ENCODE measurements around the gene SCN9A. TPM values are rescaled to one million over a fixed set of nuclear protein-coding genes. Genes with fewer than 3 reads are reported as not detected.

SCN9A gene
- total and polyA plus RNA-seq, 9 of the 15 experiments (the other 6 are each of a cell fraction or from before 2014, with no cell fraction given) = 1.4 to 22.8 (median 7.1) TPM

DNA sequence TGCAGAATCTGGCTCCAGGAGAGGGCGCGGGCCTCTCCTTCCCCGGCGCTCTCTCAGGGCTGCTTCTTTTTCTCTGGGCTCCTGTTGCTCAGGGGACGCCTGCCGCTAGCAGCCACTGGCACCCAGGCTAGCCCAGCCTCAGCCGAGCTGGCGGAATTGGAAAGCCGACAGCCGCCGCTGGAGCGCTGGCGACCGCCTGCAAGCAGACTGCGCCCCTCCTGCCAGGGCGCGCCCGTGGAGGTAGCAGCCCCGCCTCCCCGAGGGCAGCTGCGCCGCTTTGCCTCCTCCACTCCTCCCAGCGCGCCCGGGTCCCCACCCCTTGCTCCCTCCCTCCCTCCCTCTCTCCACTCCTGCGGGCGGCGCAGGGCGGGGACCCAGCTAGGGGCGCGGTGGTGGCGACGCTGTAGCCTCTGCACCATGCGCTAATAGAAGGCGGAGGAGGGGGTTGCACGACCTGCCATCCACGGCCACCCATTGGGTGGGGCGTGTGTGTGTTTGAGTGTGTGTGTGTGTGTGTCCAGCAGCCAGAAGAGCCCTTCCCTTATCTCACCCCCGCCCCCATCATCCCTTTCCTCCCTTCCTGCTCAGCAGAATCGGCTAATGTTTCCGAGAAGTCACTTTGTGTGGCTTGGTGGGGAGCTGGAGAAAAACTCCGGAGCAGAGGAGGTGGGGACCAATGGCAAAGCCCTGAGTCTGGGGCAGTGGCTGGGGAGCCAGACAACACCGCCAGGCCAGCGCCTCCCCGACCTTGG is at the start of gene SCN9A (continued):
- TF ChIP-seq SRF (CRISPR knock-in tag; IDR thresholded peaks at IDR 0.05) (0 out of 4 replicates have a peak, but pooled peaks of 1 of the 2 experiments have one; percentile 59), NCOA1 (IDR thresholded peaks at IDR 0.05; ENCODE audit: low read depth) (peak; percentile 92), ZFP36 (IDR thresholded peaks at IDR 0.05; ENCODE audit: low read depth, low read length, partially characterized antibody) (peak; percentile 56), ZNF347 (CRISPR knock-in tag; IDR thresholded peaks at IDR 0.05; ENCODE audit: low read depth) (no peak), TEAD4 (IDR thresholded peaks at IDR 0.05; ENCODE audit: low read length) (peak; percentile 72; the same call in 1 of the 2 replicates), TEAD4 (CRISPR knock-in tag; IDR thresholded peaks at IDR 0.05; ENCODE audit: borderline replicate concordance) (no peak), KDM2B (CRISPR knock-in tag; IDR thresholded peaks at IDR 0.05) (no peak), XRCC4 (IDR thresholded peaks at IDR 0.05; ENCODE audit: extremely low read depth, insufficient read depth, insufficient read length) (no peak), HMG20B (CRISPR knock-in tag; IDR thresholded peaks at IDR 0.05) (no peak), SRSF9 (IDR thresholded peaks at IDR 0.05; ENCODE audit: borderline replicate concordance, low read depth, low read length) (no peak), ZFX (CRISPR knock-in tag; IDR thresholded peaks at IDR 0.05) (no peak)
- TF ChIP-seq, protein P1, sequence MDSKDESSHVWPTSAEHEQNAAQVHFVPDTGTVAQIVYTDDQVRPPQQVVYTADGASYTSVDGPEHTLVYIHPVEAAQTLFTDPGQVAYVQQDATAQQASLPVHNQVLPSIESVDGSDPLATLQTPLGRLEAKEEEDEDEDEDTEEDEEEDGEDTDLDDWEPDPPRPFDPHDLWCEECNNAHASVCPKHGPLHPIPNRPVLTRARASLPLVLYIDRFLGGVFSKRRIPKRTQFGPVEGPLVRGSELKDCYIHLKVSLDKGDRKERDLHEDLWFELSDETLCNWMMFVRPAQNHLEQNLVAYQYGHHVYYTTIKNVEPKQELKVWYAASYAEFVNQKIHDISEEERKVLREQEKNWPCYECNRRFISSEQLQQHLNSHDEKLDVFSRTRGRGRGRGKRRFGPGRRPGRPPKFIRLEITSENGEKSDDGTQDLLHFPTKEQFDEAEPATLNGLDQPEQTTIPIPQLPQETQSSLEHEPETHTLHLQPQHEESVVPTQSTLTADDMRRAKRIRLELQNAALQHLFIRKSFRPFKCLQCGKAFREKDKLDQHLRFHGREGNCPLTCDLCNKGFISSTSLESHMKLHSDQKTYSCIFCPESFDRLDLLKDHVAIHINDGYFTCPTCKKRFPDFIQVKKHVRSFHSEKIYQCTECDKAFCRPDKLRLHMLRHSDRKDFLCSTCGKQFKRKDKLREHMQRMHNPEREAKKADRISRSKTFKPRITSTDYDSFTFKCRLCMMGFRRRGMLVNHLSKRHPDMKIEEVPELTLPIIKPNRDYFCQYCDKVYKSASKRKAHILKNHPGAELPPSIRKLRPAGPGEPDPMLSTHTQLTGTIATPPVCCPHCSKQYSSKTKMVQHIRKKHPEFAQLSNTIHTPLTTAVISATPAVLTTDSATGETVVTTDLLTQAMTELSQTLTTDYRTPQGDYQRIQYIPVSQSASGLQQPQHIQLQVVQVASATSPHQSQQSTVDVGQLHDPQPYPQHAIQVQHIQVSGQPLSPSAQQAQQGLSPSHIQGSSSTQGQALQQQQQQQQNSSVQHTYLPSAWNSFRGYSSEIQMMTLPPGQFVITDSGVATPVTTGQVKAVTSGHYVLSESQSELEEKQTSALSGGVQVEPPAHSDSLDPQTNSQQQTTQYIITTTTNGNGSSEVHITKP (IDR thresholded peaks at IDR 0.05; ENCODE audit: partially characterized antibody) = peak; percentile 94
- TF ChIP-seq, protein P2, sequence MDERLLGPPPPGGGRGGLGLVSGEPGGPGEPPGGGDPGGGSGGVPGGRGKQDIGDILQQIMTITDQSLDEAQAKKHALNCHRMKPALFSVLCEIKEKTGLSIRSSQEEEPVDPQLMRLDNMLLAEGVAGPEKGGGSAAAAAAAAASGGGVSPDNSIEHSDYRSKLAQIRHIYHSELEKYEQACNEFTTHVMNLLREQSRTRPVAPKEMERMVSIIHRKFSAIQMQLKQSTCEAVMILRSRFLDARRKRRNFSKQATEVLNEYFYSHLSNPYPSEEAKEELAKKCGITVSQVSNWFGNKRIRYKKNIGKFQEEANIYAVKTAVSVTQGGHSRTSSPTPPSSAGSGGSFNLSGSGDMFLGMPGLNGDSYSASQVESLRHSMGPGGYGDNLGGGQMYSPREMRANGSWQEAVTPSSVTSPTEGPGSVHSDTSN (CRISPR knock-in tag; IDR thresholded peaks at IDR 0.05; ENCODE audit: low read depth) = no peak
- TF ChIP-seq, protein P2 (tag; conservative IDR thresholded peaks at IDR 0.05; ENCODE audit: low read depth) = no peak
- TF ChIP-seq, protein P3, sequence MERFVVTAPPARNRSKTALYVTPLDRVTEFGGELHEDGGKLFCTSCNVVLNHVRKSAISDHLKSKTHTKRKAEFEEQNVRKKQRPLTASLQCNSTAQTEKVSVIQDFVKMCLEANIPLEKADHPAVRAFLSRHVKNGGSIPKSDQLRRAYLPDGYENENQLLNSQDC (CRISPR knock-in tag; IDR thresholded peaks at IDR 0.05) = no peak
- TF ChIP-seq, protein P4, sequence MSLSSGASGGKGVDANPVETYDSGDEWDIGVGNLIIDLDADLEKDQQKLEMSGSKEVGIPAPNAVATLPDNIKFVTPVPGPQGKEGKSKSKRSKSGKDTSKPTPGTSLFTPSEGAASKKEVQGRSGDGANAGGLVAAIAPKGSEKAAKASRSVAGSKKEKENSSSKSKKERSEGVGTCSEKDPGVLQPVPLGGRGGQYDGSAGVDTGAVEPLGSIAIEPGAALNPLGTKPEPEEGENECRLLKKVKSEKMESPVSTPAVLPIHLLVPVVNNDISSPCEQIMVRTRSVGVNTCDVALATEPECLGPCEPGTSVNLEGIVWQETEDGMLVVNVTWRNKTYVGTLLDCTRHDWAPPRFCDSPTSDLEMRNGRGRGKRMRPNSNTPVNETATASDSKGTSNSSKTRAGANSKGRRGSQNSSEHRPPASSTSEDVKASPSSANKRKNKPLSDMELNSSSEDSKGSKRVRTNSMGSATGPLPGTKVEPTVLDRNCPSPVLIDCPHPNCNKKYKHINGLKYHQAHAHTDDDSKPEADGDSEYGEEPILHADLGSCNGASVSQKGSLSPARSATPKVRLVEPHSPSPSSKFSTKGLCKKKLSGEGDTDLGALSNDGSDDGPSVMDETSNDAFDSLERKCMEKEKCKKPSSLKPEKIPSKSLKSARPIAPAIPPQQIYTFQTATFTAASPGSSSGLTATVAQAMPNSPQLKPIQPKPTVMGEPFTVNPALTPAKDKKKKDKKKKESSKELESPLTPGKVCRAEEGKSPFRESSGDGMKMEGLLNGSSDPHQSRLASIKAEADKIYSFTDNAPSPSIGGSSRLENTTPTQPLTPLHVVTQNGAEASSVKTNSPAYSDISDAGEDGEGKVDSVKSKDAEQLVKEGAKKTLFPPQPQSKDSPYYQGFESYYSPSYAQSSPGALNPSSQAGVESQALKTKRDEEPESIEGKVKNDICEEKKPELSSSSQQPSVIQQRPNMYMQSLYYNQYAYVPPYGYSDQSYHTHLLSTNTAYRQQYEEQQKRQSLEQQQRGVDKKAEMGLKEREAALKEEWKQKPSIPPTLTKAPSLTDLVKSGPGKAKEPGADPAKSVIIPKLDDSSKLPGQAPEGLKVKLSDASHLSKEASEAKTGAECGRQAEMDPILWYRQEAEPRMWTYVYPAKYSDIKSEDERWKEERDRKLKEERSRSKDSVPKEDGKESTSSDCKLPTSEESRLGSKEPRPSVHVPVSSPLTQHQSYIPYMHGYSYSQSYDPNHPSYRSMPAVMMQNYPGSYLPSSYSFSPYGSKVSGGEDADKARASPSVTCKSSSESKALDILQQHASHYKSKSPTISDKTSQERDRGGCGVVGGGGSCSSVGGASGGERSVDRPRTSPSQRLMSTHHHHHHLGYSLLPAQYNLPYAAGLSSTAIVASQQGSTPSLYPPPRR (CRISPR knock-in tag; IDR thresholded peaks at IDR 0.05; ENCODE audit: borderline replicate concordance) = no peak
